HG02678 (cell line): ENCODE data around the gene TAS2R41.

Experiments used
- ATAC-seq: cut with Tn5 transposase; IDR thresholded peaks from one replicate; pipeline ENCODE4 v1.9.1; 2021; ENCODE audit warnings: mild to moderate bottlenecking, moderate library complexity; ENCODE audit not compliant: unreplicated experiment

TAS2R41 gene

DNA sequence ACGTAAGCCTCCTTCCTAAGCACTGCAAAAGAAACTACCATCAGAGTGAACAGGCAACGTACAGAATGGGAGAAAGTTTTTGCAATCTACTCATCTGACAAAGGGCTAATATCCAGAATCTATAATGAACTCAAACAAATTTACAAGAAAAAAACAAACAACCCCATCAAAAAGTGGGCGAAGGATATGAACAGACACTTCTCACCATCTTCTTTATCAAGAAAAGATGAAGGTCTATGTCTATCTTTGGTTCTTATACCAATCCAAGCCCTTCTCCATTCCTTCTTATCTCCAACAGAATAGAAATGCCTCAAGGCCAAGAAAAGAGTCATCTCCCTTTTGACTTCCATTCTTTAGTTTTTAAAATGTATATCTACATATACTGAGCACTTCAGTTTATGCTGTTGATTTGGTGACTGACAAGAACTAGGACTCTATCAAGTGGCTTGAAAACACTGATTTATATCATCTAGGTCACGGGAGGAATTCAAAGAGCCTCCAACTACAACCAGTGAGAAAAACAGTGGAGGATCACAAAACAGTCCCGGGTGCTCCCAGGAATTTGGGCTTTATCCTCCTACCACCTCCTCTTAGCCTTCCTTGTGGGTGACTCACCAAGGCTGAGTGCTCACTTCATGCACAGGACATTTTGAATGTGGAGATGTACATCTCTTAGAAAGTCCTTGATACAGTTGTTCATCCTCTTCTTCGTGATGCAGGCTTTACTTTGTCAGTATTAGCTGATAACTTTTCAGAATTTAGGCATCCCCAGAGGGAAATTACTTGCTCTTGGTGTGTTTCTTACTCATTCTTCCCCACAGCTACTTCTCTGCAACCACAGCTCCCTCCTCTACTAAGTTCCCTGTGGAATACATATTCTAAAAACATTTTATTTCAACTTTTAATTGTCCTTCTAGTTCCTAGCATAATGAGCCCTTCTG is 15.4 kb downstream of the TAS2R41 start:
- no peak for ATAC-seq

DNA sequence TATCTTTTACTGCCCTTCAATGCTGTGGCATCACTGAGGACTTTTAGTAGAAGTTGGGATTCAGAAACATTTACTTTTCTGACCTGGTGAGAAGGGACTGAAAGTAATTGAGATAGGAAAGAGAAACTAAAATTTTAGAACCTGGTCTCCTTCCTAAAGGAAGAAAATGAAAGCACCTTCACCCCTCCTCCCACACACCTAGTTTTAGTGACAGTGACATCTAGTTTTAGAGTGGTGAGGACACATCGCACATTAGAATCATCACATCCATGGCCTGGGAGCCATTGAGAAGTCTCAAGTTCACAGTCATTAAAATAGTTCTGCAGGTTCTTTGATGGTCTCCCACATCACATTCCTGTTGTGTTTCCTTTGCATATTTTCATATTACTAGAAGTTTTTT is 16.1 kb downstream of the TAS2R41 start:
- no peak for ATAC-seq

DNA sequence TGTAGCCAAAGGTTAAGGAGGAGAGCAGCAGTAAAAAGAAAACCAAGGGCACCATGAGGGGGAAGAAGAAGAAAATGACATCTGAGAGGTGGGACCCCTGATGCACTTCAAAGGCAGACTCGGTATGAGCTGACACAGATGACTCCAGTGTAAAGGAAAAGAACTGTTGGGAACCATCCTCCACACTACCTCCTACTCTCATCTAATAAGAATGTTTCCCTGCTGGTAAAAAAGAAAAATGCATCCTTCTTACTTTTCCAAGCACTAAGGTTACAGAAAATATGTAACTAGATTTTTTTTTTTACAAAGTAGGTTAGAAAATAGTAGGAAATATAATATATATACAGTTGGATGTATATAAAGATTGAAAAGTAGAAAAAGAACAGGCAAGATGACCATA is 16.9 kb downstream of the TAS2R41 start:
- no peak for ATAC-seq

DNA sequence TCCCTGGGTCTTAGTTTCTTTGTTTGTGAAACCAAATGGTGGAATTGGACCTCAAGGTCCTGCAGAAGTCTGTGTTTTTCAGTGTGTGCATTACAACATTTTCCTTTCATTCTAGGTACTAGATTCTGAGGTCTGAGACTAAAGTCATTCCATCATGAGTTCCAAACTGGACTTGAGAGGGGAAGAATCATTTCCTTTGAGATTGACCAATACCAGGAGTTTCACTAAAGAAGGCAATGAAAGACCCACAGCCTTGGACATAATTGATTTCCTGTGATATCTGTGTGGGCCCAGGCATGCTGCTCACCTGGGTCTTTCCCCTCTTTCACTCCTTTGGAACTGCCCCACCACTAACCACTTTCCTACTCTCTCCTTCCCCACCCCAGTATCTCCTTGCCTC is 18.2 kb downstream of the TAS2R41 start:
- ATAC-seq = no peak

DNA sequence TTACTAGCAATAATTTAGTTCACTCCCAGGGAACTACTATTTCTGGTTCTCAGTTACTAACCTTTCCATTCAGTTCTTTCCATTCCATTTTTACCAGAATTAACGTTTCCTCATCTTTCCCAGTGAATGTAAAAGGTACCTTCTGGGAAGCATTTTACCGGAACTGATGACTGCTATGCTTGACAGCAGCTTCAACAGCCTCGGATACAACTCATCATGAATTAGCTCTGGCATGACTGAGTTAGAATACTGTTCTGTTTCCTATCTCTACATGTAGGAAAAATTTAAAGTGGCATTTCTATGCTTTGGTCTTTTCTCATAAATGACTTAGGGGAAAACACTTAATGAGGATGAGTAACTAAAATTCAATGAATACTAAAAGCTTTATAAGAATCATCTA is 18.6 kb downstream of the TAS2R41 start:
- no peak for ATAC-seq

DNA sequence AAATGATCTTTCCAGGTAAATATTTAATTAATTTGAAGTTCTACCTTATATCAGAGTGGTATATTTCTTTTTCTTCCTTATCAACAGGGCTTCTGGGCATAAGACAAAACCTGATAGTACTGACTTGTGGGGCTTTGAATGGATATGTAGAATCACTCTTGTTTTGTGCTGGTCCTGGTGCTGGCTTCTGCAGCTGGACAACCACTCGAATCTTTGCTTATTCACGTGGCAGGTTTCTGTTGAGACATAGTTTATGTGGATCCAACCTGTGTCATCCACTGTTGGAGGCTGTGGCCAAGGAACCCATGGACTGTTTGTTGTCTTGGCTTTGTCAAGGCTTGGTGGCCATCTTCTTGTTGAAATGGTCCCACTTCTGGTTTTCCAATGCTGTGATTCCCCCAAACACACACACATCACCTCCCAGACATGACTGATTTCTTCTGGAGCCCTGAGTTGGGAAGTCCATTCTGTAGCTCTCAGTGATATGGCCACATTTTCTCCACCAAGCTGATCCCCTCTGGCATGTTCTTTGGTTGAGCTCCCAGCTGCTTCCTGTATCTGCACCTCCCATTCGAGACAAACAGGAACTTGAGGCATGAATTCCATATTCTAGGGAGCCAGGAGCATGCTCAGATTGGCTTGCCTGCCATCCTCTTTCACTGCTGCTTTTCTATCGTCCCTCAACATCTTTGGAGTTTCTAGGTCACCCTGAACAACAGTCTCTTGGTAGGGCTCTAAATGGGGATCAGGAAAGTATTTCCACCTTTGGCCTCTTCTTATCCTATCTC is 19.5 kb downstream of the TAS2R41 start:
- no peak for ATAC-seq

DNA sequence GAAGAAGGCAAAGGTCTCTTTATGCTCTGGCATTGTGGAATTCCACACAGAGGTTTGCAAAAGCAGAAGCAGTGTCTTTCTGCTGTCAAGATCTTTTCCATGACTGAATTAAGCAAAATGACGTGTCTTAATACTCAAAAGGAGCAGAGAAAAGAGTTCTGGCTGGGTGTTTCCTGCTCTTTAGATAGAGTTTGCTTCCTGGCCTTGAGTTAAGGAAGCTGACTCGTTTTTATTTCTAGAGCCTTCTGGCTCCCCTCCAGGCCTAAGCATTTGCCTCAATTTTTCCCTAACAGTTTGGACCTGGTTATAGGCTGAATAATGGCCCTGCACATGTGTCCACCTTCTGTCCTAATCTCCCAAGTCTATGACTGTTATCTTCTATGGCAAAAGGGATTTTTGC is 21.6 kb downstream of the TAS2R41 start:
- no peak for ATAC-seq

DNA sequence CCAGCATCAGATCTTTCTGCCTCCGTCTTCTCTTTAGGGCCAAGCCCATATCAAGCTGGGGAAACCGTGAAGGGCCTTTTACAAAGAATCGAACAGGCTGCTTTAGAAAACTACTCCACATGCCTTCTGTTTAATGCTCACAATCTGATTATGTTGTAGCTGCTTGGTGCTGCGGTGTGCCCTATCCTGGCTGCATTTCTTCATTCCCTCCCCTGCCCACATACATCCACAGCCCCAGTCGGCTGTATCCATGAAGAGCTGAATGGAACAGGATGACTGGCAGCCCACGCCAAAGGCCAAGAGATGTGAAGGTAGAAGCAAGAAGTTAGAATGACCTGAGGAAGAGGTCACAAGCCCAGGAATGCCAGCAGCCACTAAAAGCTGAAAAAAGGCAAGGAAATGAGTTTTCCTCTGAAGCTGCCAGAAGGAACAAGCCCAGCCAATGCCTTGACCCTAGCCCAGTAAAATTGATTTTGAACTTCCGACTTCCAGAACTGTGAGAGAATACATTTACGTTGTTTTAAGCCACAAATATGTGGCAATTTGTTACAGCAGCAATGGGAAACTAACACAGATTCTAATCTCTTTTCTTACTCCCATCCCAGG is 22.2 kb downstream of the TAS2R41 start:
- no peak for ATAC-seq

DNA sequence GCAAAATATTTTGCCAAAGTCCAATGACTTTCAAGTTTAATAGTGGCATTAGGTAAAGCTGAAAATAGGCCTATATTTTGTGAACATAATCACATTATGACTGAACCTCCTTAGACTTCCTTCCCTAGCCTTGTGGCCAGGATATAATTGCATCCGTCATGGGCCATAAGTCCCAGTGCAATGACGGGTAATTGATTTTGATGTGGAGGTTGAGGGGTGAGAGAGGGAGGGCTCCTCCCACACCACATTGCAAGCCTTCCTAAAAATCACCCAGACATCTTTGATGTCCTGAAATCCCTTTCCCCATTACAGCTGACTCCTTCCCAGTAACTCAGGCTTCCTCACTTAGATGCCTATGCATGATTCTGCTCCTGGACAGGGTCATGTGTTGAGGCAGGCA is 25.6 kb downstream of the TAS2R41 start:
- ATAC-seq = no peak

DNA sequence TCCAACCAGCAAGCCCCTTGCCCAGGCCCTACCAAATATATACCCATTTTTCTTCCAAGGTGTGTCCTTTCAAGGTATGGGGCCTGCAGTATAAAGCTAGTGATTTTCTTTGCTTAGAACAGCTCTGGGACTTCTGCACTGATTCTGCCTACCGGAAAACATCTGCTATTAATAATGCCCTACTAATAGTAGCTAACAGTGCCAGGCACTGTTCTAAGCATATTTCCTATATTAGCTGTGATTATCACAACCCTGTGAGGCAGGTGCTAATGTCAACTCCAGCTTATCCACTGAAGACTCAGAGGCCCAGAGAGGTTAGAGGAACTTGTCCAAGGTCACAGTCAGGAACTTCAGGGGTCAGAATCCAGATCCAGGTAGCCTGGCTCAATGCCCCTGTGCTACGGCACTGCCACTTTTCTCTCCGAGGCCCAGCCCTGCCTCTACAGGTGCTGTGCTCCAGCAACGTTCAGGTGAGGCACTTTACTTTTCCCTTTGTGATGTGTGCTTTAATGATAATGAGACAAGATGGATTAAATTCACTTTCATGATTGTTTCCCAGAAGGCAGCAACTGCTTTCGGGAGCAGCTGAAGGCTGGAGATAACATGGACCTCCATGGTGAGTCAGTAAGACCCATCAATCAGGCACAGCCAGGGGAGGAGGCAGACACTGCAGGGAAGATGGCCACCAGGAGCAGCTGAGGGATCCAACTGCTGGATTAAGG is 26.7 kb downstream of the TAS2R41 start:
- ATAC-seq = no peak

DNA sequence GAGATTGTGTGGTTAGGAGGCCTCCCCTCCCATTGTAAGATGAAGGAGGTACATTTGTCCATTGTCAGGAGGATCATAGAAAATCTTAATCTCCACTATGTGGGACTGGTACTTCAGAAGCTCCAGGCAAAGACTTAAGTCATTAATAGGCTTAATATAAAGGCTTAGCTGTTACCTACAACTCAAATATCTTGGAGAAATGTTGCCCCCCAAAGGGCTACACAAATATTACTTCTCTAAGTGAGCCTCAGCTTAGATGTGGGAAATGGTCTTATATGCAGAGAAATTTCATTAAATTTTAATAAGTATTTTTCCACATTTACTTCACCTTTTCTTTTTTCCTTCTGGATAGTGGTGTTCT is 27.2 kb downstream of the TAS2R41 start:
- no peak for ATAC-seq

DNA sequence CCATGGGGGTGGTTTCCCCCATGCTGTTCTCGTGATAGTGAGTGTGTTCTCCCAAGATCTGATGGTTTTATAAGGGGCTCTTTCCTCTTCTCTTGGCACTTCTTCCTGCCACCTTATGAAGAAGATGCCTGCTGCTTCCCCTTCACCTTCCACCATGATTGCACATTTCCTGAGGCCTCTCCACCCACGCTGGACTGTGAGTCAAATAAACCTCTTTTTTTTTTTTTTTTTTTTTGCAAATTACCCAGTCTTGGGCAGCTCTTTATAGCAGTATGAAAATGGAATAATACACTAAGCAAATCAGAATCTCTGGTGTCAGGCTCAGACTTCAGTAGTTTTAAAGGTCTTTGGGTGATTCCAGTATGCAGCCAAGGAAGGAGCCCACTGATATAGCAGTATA is 28.2 kb downstream of the TAS2R41 start:
- ATAC-seq = no peak

DNA sequence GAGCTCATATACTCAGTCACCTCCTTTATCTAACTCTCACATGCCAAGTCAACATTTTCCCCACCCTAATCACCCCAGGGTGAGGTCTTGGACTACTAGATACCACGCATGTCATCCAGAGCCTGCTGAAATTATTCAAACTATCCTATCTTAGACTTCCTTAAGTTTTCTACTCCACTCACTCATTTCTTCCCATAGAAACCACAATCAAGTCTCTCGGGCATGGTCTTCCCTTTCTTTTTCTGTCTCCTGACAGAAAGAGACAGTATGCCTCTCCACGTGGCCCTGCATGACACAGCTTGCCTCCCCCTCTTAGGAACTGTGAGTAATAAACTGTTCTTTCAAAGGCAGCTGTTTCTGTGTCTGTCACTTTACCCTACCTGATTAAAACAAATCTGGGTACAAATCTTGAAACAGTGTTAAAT is 29.4 kb downstream of the TAS2R41 start:
- ATAC-seq = no peak

DNA sequence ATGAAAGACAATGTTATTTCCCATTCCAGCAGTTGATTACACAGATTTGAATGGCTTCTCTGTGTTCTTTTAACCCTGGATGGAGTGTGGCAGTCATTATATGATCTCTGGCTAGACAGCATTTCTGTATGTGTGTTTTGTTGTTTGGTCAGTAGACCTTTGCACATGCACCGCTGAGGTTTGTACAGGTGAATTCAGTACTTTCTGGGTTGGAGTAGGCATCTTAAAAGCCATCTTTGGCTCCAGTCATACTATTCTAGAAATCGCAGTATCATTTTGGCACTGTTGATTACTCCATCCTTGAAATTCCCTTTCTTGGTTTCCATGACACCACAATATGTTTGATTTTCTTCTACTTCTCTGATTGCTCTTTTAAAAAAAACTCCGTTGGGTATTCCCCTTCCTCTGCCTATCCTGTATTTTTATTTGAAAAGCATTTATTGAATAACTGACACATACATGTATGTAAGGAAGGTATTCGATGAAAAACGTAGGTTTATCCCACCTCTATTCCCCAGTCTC is 29.9 kb downstream of the TAS2R41 start:
- ATAC-seq = no peak

DNA sequence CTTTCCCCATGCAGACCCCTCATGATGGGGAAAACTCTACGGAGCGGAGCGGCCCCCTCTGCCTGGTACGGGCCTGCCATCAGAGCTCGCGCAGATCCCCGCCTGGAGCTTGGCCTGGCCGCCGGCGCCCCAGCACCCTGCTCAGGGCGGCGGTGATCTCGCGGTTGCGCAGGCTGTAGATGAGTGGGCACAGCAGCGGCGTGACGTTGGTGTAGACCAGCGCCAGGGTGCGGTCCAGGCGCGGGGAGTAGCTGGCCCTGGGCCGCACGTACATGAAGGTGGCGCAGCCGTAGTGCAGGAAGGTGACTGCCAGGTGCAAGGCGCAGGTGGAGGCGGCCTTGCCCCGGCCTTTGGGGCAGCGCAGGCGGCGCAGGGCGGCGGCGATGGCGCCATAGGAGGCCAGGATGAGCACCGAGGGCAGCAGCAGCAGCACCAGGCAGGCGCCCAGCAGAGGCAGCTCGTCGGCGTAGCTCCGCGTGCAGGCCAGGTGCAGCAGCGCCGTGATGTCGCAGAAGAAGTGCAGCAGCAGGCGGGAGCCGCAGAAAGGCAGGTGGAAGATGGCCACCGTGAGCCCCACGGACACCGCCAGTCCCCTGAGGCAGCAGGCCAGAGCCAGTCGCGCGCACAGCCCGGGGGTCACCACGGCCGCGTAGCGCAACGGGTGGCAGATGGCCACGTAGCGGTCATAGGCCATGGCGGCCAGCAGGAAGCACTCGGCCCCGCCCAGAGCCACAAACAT is 33.4 kb downstream of the TAS2R41 start:
- no peak for ATAC-seq

DNA sequence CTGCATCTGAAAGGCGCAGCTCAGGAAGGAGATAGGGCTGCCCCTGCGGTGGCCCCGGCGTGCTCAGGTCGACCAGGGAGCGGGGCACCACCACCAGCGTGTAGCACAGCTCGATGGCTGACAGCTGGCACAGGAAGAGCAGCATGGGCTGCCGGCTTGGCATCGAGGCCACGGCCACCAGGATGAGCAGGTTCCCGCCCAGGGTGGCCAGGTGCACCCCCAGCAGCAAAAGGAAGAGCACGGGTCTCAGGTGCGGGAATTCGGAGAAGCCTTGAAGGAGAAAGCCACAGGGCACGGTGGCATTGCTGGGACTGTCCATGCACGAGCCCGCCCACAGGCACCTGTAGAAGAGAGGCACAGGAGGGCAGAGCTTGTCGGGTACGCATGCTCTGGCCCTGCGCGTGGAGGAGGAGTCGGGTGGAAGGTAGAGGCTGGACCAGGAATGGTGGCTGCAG is 33.9 kb downstream of the TAS2R41 start:
- ATAC-seq = no peak

DNA sequence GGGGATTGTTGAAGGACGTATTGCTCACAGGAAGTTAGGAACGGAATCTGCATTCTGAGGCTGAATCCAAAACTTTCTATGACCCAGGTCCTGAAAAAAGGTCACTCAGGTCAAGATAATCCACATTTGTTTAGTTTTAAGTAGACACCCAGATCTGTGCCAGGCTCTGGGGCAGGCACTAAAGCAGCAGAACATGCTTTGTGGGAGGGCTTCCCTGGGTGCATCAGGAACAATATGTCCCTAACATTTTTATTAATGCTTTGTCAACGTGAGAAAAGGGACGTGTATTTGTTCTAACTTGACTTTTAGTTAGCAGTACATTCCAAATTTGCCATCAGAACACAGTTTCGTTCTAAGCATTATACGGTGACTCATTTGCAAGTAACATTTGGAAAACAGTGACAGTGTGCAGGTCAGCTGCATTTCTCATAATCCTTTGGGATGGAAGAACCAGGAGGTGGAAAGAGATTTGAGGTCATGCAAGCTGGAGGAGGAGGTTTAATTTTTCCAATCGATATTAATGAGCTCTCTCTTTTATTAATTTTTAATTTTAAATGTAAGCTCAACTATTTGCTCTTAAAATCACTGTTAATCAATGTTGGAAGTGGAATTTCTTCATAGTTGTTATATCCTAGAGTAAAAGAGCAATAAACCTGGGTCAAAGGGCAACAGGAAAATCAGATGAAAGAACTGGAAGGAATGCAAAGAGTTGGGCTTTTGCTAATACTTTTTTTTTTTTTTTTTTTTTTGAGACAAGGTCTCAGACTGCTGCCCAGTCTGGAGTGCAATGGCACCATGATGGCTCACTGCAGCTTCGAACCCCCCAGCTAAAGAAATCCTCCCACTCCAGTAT is 35.0 kb downstream of the TAS2R41 start:
- ATAC-seq = no peak

DNA sequence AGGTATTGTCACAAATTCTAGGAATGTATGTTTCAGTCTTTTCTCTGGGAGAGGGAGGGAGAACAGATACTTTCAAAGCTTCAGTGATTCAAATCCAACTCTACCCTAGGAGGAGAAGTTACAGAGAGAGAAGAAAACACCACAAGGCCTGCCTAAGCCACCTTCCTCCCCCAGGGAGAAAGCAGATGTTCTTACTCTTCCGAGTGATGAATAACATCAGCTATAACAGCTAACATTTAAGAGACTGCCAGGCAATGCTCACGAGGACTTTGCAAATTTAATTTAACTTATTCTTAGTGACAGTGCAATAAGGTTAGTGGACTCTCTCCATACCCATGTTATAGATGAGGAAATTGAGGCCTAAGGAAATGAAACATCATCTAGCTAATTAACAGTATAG is 36.8 kb downstream of the TAS2R41 start:
- ATAC-seq = no peak
